B cell (primary cell): ENCODE results near the gene ZNF358. TPM values are rescaled to one million over a fixed set of nuclear protein-coding genes. Genes with fewer than 3 reads are reported as not detected.
A peak's percentile ranks its signal among the peaks of the same experiment; 100 is the strongest.

ENCODE experiments used
- ATAC-seq: fragments of 200-7000 bp; cut with Tn5 transposase; one replicate; pipeline ENCODE4 v1.10.0; 2021; ENCODE audit warnings: low read depth, mild to moderate bottlenecking, moderate number of reproducible peaks, moderate library complexity
- CTCF ChIA-PET: fragments of 350-600 bp; sonication (Branson Sonifier 250); formaldehyde crosslinking; loops from one replicate; lab custom pipeline; 2021; ENCODE audit warnings: antibody characterized with exemption, inconsistent platforms; lab: Charles Lee
- POLR2A ChIA-PET: fragments of 350-600 bp; sonication (Branson Sonifier 250); formaldehyde crosslinking; loops from one replicate; lab custom pipeline; 2021; ENCODE audit warnings: antibody characterized with exemption; lab: Charles Lee
- DNase-seq: peaks from one replicate; pipeline ENCODE4 v3.0.0; 2013
- H2AFZ ChIP-seq: 2 replicates; pipeline ENCODE4 v1.6.1; 2012; ENCODE audit warnings: mild to moderate bottlenecking, low read depth, low read length; ENCODE audit not compliant: insufficient read depth, poor library complexity, severe bottlenecking
- H3K27ac ChIP-seq, 2 donors: 1 replicate in 1 of 2; 2 replicates in 1 of 2; pipeline ENCODE4 v1.5.1; 2012 to 2013; ENCODE audit warnings: low read length in 2 of 2, mild to moderate bottlenecking in 2 of 2, moderate library complexity in 1 of 2
- H3K27me3 ChIP-seq, 4 experiments: fragments of 200-600 bp in 1 of 4; sonication (generic) in 1 of 4; replicated peaks in 1 of 4; 1 replicate in 2 of 4; 2 replicates in 2 of 4; pipeline versions ENCODE4 v1.6.1 to v1.7.0; 2013 to 2016; ENCODE audit warnings: low read length in 3 of 4, mild to moderate bottlenecking in 2 of 4, mixed read lengths in 1 of 4, moderate library complexity in 1 of 4; ENCODE audit not compliant: insufficient read depth in 4 of 4, control insufficient read depth in 3 of 4; ENCODE audit errors: control extremely low read depth in 1 of 4
- H3K36me3 ChIP-seq, 2 experiments: replicated peaks in 1 of 2; 1 replicate in 1 of 2; 2 replicates in 1 of 2; pipeline versions ENCODE4 v1.6.1 to v1.7.1; 2013; ENCODE audit warnings: low read length in 1 of 2; ENCODE audit not compliant: insufficient read depth in 2 of 2, control insufficient read depth in 1 of 2; ENCODE audit errors: control extremely low read depth in 1 of 2, extremely low read depth in 1 of 2
- H3K4me1 ChIP-seq, 2 donors: fragments of 200-600 bp in 1 of 2; sonication (generic) in 1 of 2; 1 replicate in 1 of 2; 2 replicates in 1 of 2; pipeline versions ENCODE4 v1.5.1 to v1.6.1; 2013 to 2017; ENCODE audit warnings: low read length in 2 of 2; ENCODE audit not compliant: control insufficient read depth in 2 of 2, insufficient read depth in 2 of 2
- H3K4me2 ChIP-seq: replicated peaks from 2 replicates; pipeline ENCODE3; 2012; ENCODE audit warnings: mild to moderate bottlenecking, low read depth, low read length; ENCODE audit not compliant: poor library complexity, severe bottlenecking
- H3K4me3 ChIP-seq, 5 experiments: fragments of 200-600 bp in 1 of 5; sonication (generic) in 1 of 5; 1 replicate in 3 of 5; 2 replicates in 2 of 5; pipeline versions ENCODE4 v1.5.1 to v1.7.0; 2011 to 2016; ENCODE audit warnings: low read length in 4 of 5, mild to moderate bottlenecking in 4 of 5, low read depth in 2 of 5, control low read depth in 1 of 5, moderate library complexity in 1 of 5; ENCODE audit not compliant: insufficient read depth in 1 of 5; ENCODE audit errors: control extremely low read depth in 1 of 5, extremely low read depth in 1 of 5
- H3K79me2 ChIP-seq: fragments of 200-600 bp; sonication (generic); one replicate; pipeline ENCODE4 v1.6.0; 2016; ENCODE audit warnings: low read length; ENCODE audit not compliant: control insufficient read depth, insufficient read depth
- H3K9ac ChIP-seq: fragments of 200-600 bp; sonication (generic); 2 replicates; pipeline ENCODE4 v1.6.1; 2017; ENCODE audit warnings: mild to moderate bottlenecking, low read length, moderate library complexity
- H3K9me3 ChIP-seq, 3 donors: one replicate each; pipeline versions ENCODE4 v1.6.1 to v1.7.1; 2013; ENCODE audit warnings: low read length in 2 of 3; ENCODE audit not compliant: control insufficient read depth in 2 of 3, insufficient read depth in 1 of 3; ENCODE audit errors: control extremely low read depth in 1 of 3
- H4K20me1 ChIP-seq: 2 replicates; pipeline ENCODE4 v1.6.0; 2012; ENCODE audit warnings: mild to moderate bottlenecking, low read length; ENCODE audit not compliant: insufficient read depth, control insufficient read depth, poor library complexity, severe bottlenecking
- H3K27ac Mint-ChIP-seq: one replicate; pipeline ENCODE4 v1.8.0; 2021; ENCODE audit warnings: mixed read lengths
- H3K27me3 Mint-ChIP-seq: one replicate; pipeline ENCODE4 v1.8.0; 2021; ENCODE audit warnings: mixed read lengths
- H3K4me1 Mint-ChIP-seq: one replicate; pipeline ENCODE4 v1.8.0; 2021; ENCODE audit warnings: mixed read lengths
- H3K4me3 Mint-ChIP-seq: one replicate; pipeline ENCODE4 v1.8.0; 2021; ENCODE audit warnings: mixed read lengths
- H3K9me3 Mint-ChIP-seq: one replicate; pipeline ENCODE4 v1.8.0; 2022; ENCODE audit warnings: mixed read lengths; ENCODE audit not compliant: insufficient read depth
- EZH2 ChIP-seq: IDR thresholded peaks from 2 replicates; pipeline ENCODE4 v1.6.1; 2012; ENCODE audit warnings: borderline replicate concordance, low read depth, mild to moderate bottlenecking, moderate library complexity, low read length; ENCODE audit not compliant: insufficient read depth, poor library complexity, severe bottlenecking
- WGBS: methylation state at CpG from one replicate; pipeline ENCODE4 v1.1.5; 2013; ENCODE audit warnings: missing lambda C conversion rate; ENCODE audit not compliant: insufficient coverage; 5-methylcytosine and 5-hydroxymethylcytosine counted together
- intact Hi-C: fragments of 100-400 bp; cut with micrococcal nuclease; formaldehyde crosslinking; loops from one replicate; pipeline ENCODE4 v1.10.0; 2022
- polyA plus RNA-seq: library from polyadenylated mRNA; depleted of rRNA; stranded (reverse); fragments of >200 nt; gene quantifications from 2 replicates; pipeline ENCODE4 v1.2.3, GENCODE V29; 2012
- total RNA-seq, 2 donors: library from RNA; stranded (reverse); fragments of 120-200 nt in 1 of 2; gene quantifications; 1 replicate in 1 of 2; 2 replicates in 1 of 2; pipeline versions ENCODE4 v1.2.3 to v1.2.4, GENCODE V29; 2013 to 2022
- TF ChIP-seq, protein P1 (sequence below): fragments of 200-600 bp; IDR thresholded peaks from one replicate; pipeline ENCODE4 v1.8.0; 2022; ENCODE audit warnings: antibody characterized with exemption, mild to moderate bottlenecking

ZNF358 gene
- total and polyA plus RNA-seq, 2 donors (not counting 1 experiment from before 2014, with no cell fraction given): 8.5 to 17.5 TPM

DNA sequence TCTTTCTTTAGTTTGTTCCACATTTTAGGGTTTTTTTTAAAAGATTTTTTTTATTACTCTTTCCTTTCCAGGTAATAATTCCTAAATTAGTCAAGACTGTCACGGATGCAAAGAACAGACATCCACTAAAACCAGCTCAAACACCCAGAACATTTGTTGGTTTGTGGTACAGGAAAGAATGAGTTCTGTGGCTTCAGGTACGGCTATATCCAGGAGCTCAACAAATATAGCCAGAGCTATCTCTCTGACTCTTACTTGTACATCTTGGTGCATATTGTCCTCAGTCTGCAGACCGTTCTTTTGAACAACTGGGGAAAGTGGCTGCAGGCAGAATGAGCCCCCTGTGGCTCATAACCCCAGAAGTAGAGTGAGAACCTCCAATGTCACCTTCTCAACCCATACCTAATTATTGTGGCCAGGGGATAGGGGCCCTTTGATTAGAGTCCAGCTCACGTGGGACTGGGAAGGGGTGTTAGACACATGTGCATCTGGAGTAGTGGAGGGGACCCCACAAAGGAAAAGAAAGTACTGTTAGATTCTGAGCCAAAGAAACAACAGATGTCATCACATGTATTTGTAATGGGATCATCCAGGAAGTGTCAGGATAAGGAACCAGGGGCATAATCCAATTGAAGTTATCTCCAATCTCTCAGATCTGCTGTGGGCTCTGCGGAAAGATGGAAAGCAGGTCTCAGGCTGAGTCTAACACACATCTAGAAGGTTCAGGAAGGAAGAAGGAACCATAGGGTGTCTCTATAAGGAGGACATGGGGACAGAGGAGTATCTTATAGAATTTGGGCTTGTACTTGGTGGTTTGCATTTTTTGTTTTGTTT lies 1.9 kb upstream of the ZNF358 start:
- H3K27me3 ChIP-seq: no peaks in the 10 kb centered on the region
- WGBS: 90% methylated on average over 2 of the region's 5 CpGs
- no peak overlapping the region for H3K9ac ChIP-seq
- H3K79me2 ChIP-seq: peaks cover 4% of the 10 kb centered on the region
- H3K4me2 ChIP-seq: no peak overlapping the region
- no peaks in the 10 kb centered on the region for H3K9me3 Mint-ChIP-seq
- TF ChIP-seq, protein P1, sequence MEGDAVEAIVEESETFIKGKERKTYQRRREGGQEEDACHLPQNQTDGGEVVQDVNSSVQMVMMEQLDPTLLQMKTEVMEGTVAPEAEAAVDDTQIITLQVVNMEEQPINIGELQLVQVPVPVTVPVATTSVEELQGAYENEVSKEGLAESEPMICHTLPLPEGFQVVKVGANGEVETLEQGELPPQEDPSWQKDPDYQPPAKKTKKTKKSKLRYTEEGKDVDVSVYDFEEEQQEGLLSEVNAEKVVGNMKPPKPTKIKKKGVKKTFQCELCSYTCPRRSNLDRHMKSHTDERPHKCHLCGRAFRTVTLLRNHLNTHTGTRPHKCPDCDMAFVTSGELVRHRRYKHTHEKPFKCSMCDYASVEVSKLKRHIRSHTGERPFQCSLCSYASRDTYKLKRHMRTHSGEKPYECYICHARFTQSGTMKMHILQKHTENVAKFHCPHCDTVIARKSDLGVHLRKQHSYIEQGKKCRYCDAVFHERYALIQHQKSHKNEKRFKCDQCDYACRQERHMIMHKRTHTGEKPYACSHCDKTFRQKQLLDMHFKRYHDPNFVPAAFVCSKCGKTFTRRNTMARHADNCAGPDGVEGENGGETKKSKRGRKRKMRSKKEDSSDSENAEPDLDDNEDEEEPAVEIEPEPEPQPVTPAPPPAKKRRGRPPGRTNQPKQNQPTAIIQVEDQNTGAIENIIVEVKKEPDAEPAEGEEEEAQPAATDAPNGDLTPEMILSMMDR: no peak
- TF ChIP-seq EZH2: no peak
- ChIA-PET CTCF (interaction anchor here (1.3 kb wide), 1 partner anchor 54 kb away, joined by 3 read pairs; no protein-coding TSS in a partner anchor), POLR2A (interaction anchor here (0.7 kb wide), 1 partner anchor 21 kb away, joined by 3 read pairs; no protein-coding TSS in a partner anchor)
- no peak for DNase-seq
- no peak overlapping the region for H3K27ac ChIP-seq
- intact Hi-C loops: no loop called here
- no peak overlapping the region for H2AFZ ChIP-seq
- no peak overlapping the region for H3K27ac Mint-ChIP-seq
- H3K4me1 Mint-ChIP-seq: peaks cover 12% of the 10 kb centered on the region
- no peaks in the 10 kb centered on the region for H3K9me3 ChIP-seq
- H4K20me1 ChIP-seq: no peaks in the 10 kb centered on the region
- H3K27me3 Mint-ChIP-seq: peaks cover 25% of the 10 kb centered on the region
- ATAC-seq: no peak
- H3K4me1 ChIP-seq: peaks cover 9 to 14% of the 10 kb centered on the region in 2 donors
- H3K36me3 ChIP-seq: no peaks in the 10 kb centered on the region
- no peak overlapping the region for H3K4me3 ChIP-seq
- H3K4me3 Mint-ChIP-seq: peak overlapping the region; percentile 37
